GM20000 (cell line): ENCODE results near the gene FBLN5.

Experiments used
- DNase-seq: peaks from one replicate; pipeline ENCODE4 v3.0.0; 2012; ENCODE audit warnings: low spot score
- CTCF ChIP-seq: IDR thresholded peaks from 2 replicates; pipeline ENCODE4 v1.5.1; 2012; ENCODE audit warnings: mild to moderate bottlenecking, control low read depth; ENCODE audit errors: extremely low read depth, missing control alignments

Gene FBLN5

DNA sequence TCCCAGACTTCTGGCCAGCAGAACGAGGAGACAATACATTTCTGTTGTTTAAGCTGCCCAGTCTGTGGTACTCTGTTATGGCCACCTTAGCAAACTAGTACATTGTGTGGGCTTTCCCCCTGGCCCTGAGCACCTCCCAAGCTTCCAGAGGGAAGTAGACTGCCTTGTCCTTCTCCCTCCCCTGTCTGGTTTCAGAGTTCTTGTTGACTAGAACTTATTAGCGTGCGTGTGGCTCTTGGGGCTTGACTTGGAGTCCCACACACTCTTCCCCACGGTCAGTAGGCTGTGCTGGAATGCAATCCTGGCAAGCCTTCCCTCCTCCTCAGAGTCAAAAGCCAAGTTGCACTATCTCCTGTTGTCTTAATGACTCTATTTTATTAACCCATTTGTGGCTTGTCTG lies 27.7 kb downstream of the FBLN5 start:
- DNase-seq = no peak
- TF ChIP-seq CTCF = no peak

GRCh38 chr14:91918186-91918883 lies 29.2 kb downstream of the FBLN5 start:
- no peak for DNase-seq
- no peak for TF ChIP-seq CTCF

GRCh38 chr14:91912035-91912434 lies 35.5 kb downstream of the FBLN5 start:
- no peak for DNase-seq
- TF ChIP-seq CTCF = no peak

DNA sequence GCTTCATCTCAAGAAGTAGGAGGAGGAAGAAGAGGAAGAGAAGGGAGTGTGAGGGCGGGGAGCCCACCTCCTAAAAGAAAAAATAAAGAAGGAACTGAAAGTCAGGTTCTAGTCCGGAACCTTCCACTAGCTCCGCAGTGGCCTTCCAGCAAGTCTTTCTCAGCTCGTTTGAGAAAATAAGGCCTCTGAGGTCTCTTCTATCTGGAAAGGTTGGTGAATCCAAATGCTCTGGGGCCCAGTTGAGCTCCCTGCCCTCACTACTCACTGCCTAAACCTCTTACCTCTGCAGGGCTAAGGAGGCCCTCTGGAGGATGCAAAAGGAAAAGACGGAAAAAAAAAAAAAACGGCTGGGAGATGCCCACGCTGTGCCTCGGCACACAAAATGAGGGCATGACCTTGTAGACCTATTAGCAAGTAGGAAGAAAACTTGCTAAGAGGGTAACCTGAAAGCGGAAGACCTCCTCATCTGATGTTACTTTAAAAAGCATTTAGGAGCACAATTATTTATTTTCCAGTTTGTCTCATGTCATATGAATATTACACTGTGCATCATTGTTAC lies 35.9 kb downstream of the FBLN5 start:
- TF ChIP-seq CTCF = no peak
- peak; percentile 46 for DNase-seq

- no peak for TF ChIP-seq CTCF
- no peak for DNase-seq
Measured at GRCh38 chr14:91910196-91910595, 37.3 kb downstream of the FBLN5 start.

- TF ChIP-seq CTCF = no peak
- no peak for DNase-seq
Measured at GRCh38 chr14:91906374-91906773, 41.1 kb downstream of the FBLN5 start.

GRCh38 chr14:91904956-91905645 lies 42.4 kb downstream of the FBLN5 start:
- no peak for TF ChIP-seq CTCF
- no peak for DNase-seq
